Esophagus squamous epithelium (tissue), 5 donors: Measurements from ENCODE around the gene PGGT1B. TPM values are rescaled to one million over a fixed set of nuclear protein-coding genes. Genes with fewer than 3 reads are reported as not detected.

Experiments
- DNase-seq: peaks from one replicate; lab custom pipeline; 2025; lab: John Stamatoyannopoulos, UW
- H3K27ac ChIP-seq, 4 donors: fragments of 200-600 bp; sonication (generic); one replicate each; pipeline ENCODE4 v1.5.1; 2016 to 2019; ENCODE audit warnings: mild to moderate bottlenecking in 1 of 4
- H3K27me3 ChIP-seq, 4 donors: fragments of 200-600 bp; sonication (generic); 1 replicate in 3 of 4; 2 replicates in 1 of 4; pipeline versions ENCODE4 v1.5.1 to v1.6.0; 2017 to 2021; ENCODE audit warnings: antibody characterized with exemption in 1 of 4
- H3K36me3 ChIP-seq, 3 donors: fragments of 200-600 bp; sonication (generic); one replicate each; pipeline ENCODE4 v1.5.1; 2016 to 2019
- H3K4me1 ChIP-seq, 3 donors: fragments of 200-600 bp; sonication (generic); one replicate each; pipeline ENCODE4 v1.5.1; 2017 to 2019
- H3K4me3 ChIP-seq, 4 donors: fragments of 200-600 bp; sonication (generic); 1 replicate in 3 of 4; 2 replicates in 1 of 4; pipeline ENCODE4 v1.5.1; 2016 to 2019; ENCODE audit warnings: mild to moderate bottlenecking in 2 of 4, moderate library complexity in 1 of 4
- H3K9me3 ChIP-seq, 3 donors: fragments of 200-600 bp; sonication (generic); one replicate each; pipeline ENCODE4 v1.5.1; 2016 to 2019
- POLR2A ChIP-seq, 4 donors: fragments of 450-650 bp; IDR thresholded peaks; one replicate each; pipeline ENCODE4 v1.6.1; 2017; ENCODE audit warnings: antibody characterized with exemption in 4 of 4, mild to moderate bottlenecking in 4 of 4, moderate library complexity in 3 of 4
- WGBS, 2 donors: methylation state at CpG; one replicate each; pipeline ENCODE4 v1.1.5; 2018; 5-methylcytosine and 5-hydroxymethylcytosine counted together
- intact Hi-C: fragments of 100-400 bp; cut with DNase I; formaldehyde crosslinking; loops from one replicate; pipeline ENCODE4 v1.15.0; 2022
- small RNA-seq, 4 donors: library from RNA; depleted of rRNA; stranded (forward); fragments of <200 nt; gene quantifications; one replicate each; pipeline ENCODE3, GENCODE V24; 2016
- total RNA-seq, 4 donors: library from RNA; depleted of rRNA; stranded (reverse); fragments of >200 nt; gene quantifications; one replicate each; pipeline ENCODE4 v1.1.0, GENCODE V29; 2016
- TF ChIP-seq, protein P1 (sequence below), 6 experiments: fragments of 450-650 bp in 4 of 6; fragments of 200-600 bp in 2 of 6; sonication (generic) in 2 of 6; IDR thresholded peaks; one replicate each; pipeline ENCODE4 v1.5.1; 2016 to 2019; ENCODE audit warnings: antibody characterized with exemption in 6 of 6, mild to moderate bottlenecking in 4 of 6, moderate library complexity in 4 of 6
- donor health status: DM: yes; HTN: yes; CAD: no.

The PGGT1B gene
- total RNA-seq, 4 donors from 2014 or later: 11.3 to 15.7 (median 13.6) TPM

DNA sequence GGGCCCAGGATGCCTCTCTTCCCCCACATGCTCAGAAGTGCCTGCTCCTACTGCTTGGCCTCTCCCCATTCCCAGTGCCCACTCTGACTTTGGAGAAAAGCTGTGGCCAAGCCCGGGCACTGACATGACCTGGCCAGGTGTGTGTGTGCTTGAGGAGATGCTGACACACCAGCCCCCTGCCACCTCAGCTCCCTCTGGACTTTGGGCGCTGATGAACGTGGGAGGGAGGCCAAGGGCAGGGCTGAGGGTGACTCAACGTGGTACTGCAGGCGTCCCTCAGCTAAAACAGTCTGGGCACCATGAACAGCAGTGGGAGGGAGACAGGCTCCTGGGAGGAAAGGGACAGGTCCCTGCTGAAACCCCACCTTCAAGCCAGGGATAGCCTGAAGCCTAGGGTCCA lies 96.9 kb downstream of the PGGT1B start:
- intact Hi-C loops: no loop called here
- 40% methylated on average over 1 of the region's 5 CpGs; no CpG with 5 or more reads in 1 of the 2 donors for WGBS, 2 donors

DNA sequence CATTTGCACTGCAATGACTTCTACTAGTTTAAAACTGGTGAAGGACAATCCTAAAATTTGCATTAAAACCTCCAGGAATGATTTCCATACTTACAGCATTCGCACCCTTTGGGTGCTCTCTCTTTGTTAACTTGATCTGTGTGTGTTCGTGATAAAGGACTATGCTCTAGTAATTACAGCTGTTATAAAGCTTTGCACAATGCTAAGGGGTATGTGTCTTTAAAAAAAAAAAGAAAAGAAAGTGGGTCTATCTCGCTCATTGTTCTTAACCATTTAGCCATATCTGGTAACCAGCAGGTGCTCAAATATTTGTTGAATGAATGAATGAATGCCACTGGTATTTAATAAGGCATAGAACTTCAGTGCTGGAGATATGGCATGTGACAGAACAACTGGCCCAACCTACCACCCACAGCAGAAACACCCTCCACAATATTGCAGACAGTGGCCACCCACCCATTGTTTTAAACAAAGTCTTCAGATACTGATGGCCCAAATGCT lies 101.7 kb downstream of the PGGT1B start:
- DNase-seq: no peak
- TF ChIP-seq, protein P1, sequence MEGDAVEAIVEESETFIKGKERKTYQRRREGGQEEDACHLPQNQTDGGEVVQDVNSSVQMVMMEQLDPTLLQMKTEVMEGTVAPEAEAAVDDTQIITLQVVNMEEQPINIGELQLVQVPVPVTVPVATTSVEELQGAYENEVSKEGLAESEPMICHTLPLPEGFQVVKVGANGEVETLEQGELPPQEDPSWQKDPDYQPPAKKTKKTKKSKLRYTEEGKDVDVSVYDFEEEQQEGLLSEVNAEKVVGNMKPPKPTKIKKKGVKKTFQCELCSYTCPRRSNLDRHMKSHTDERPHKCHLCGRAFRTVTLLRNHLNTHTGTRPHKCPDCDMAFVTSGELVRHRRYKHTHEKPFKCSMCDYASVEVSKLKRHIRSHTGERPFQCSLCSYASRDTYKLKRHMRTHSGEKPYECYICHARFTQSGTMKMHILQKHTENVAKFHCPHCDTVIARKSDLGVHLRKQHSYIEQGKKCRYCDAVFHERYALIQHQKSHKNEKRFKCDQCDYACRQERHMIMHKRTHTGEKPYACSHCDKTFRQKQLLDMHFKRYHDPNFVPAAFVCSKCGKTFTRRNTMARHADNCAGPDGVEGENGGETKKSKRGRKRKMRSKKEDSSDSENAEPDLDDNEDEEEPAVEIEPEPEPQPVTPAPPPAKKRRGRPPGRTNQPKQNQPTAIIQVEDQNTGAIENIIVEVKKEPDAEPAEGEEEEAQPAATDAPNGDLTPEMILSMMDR (IDR thresholded peaks at IDR 0.05): no peak
- no peak for TF ChIP-seq POLR2A (IDR thresholded peaks at IDR 0.05)
- Histone ChIP-seq H3K27me3 (peaks cover 0 to 63% (median 0%) of the 10 kb centered on the region in 4 donors), H3K4me1 (no peaks in the 10 kb centered on the region), H3K4me3 (no peak overlapping the region), H3K27ac (no peak overlapping the region), H3K36me3 (no peaks in the 10 kb centered on the region), H3K9me3 (peaks cover 0 to 3% (median 0%) of the 10 kb centered on the region in 3 donors)
- 68 to 71% methylated on average over 3 of the region's 3 CpGs for WGBS, 2 donors
- intact Hi-C loops: no loop called here

More for the DNA sequence above, 96.9 kb downstream of the PGGT1B start:
- H3K27ac ChIP-seq: no peak overlapping the region
- no peaks in the 10 kb centered on the region for H3K36me3 ChIP-seq
- H3K9me3 ChIP-seq: peaks cover 0 to 4% (median 0%) of the 10 kb centered on the region in 3 donors
- DNase-seq: no peak
- TF ChIP-seq POLR2A (IDR thresholded peaks at IDR 0.05): no peak
- TF ChIP-seq, protein P1 (IDR thresholded peaks at IDR 0.05): no peak
- peaks cover 0 to 84% (median 3%) of the 10 kb centered on the region in 4 donors for H3K27me3 ChIP-seq
- peaks cover 11 to 23% (median 11%) of the 10 kb centered on the region in 3 donors for H3K4me1 ChIP-seq
- H3K4me3 ChIP-seq: no peak overlapping the region

Small RNA genes within 50 kb of the gene (small RNA-seq; reads per million reads assigned to genes)
- gene HMGN1P15: 0 reads per million in 4 donors

Other genes starting within 250 kb of the PGGT1B start
- gene TRIM36, start 93.0 kb downstream of the PGGT1B start, total RNA-seq: under 1 TPM in 3 of 4 donors, not detected in 1; 0.40 to 0.76 (median 0.47) TPM
- 1 to 10 TPM; 4.7 to 7.2 (median 4.8) TPM for gene CCDC112, start 33.8 kb upstream of the PGGT1B start, total RNA-seq